Fibroblast of pulmonary artery (primary cell): ENCODE results near the gene AUP1.

Experiments
- DNase-seq: peaks from one replicate; pipeline ENCODE4 v3.0.0-alpha.2; 2010; ENCODE audit warnings: low read depth
- H3K4me3 ChIP-seq: replicated peaks from 2 replicates; pipeline ENCODE4 v1.5.1; 2011; ENCODE audit warnings: low read depth, mild to moderate bottlenecking, control low read depth, low read length, moderate library complexity
- TF ChIP-seq, protein P1 (sequence below): IDR thresholded peaks from 2 replicates; pipeline ENCODE4 v1.5.1; 2011; ENCODE audit warnings: mild to moderate bottlenecking, control low read depth, low read length, inconsistent platforms; ENCODE audit errors: missing control alignments

Gene AUP1, protein sequence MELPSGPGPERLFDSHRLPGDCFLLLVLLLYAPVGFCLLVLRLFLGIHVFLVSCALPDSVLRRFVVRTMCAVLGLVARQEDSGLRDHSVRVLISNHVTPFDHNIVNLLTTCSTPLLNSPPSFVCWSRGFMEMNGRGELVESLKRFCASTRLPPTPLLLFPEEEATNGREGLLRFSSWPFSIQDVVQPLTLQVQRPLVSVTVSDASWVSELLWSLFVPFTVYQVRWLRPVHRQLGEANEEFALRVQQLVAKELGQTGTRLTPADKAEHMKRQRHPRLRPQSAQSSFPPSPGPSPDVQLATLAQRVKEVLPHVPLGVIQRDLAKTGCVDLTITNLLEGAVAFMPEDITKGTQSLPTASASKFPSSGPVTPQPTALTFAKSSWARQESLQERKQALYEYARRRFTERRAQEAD

DNA sequence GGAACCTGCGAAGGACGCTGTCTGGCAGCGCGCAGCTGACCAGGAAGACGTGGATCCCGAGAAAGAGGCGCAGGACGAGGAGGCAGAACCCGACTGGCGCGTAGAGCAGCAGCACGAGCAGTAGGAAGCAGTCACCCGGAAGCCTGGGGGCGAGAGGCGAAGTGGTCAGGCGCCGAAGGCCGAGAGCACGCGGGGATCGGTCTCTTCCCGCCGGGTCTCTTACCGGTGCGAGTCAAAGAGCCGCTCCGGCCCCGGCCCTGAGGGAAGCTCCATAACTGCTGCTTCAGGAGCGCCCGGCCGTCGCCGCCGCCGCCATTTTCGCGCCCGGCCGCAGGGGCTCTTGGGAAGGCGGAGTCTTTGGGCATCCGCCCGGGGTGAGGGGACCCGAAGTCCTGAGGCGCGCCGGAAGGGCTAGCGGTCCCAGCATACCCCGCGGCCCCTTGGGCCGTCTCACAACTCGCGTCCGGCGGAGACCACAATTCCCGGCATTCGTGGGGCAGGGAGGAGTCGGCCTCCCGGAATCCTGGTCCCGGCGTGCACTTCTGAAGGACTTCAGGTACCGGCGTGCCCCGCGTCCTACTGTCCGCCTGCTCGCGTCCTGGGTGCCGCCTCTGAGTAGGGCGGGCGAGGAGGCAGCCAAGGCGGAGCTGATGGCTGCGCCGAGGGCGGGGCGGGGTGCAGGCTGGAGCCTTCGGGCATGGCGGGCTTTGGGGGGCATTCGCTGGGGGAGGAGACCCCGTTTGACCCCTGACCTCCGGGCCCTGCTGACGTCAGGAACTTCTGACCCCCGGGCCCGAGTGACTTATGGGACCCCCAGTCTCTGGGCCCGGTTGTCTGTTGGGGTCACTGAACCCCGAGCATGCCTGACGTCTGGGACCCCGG, at the start of gene AUP1, which contains the start of gene HTRA2:
AUP1 (minus strand) TSS at position 350 of the 882 bp plus-strand sequence; CDS start at position 273, 77 bp downstream.
HTRA2 (plus strand) TSS at position 577 of the 882 bp plus-strand sequence; CDS start at position 651, 74 bp downstream.
- TF ChIP-seq, protein P1, sequence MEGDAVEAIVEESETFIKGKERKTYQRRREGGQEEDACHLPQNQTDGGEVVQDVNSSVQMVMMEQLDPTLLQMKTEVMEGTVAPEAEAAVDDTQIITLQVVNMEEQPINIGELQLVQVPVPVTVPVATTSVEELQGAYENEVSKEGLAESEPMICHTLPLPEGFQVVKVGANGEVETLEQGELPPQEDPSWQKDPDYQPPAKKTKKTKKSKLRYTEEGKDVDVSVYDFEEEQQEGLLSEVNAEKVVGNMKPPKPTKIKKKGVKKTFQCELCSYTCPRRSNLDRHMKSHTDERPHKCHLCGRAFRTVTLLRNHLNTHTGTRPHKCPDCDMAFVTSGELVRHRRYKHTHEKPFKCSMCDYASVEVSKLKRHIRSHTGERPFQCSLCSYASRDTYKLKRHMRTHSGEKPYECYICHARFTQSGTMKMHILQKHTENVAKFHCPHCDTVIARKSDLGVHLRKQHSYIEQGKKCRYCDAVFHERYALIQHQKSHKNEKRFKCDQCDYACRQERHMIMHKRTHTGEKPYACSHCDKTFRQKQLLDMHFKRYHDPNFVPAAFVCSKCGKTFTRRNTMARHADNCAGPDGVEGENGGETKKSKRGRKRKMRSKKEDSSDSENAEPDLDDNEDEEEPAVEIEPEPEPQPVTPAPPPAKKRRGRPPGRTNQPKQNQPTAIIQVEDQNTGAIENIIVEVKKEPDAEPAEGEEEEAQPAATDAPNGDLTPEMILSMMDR: no peak
- peak; percentile 99 for DNase-seq
- peak within 1 kb of the TSS; percentile 98 for H3K4me3 ChIP-seq

DNA sequence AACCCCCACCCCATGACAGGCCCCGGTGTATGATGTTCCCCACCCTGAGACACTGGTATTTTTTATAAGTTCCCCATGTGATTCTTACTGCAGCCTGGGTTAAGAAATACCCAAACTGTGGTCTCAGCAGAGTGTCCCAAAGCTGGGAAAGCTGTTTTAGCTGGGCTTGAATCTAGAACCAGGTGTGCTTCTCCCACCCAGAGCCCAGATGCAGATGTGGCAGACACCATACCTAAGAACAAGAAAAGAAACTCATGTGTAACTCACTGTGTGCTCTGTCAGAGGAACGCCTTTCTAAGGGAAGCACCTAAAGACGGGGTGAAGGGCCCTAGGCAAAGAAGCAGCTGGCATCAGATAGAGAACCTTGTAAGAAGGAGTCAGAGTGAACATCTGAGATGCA, 48.9 kb upstream of the AUP1 start:
- TF ChIP-seq, protein P1: no peak
- no peak overlapping the region for H3K4me3 ChIP-seq
- DNase-seq: no peak

DNA sequence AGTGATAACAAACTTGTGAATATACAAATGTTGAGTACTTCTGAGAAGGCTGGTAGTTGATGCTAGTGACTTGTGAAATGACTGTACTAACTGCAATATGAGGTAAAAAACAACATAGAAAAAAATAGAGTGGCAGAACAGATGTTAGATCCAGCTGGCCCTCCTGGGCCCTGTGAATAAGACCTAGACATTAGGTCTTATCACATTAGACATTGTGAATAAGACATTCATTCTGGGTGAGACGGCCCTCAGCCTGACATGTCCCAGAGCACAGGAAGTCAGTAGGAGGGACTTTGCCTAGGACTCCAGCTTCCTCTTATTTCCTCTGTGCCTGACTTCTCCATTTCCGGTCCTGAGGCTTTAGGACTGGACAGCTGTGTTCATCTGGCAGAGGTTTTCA, 47.9 kb upstream of the AUP1 start:
- DNase-seq: peak; percentile 73
- H3K4me3 ChIP-seq: no peak overlapping the region
- TF ChIP-seq, protein P1: no peak

DNA sequence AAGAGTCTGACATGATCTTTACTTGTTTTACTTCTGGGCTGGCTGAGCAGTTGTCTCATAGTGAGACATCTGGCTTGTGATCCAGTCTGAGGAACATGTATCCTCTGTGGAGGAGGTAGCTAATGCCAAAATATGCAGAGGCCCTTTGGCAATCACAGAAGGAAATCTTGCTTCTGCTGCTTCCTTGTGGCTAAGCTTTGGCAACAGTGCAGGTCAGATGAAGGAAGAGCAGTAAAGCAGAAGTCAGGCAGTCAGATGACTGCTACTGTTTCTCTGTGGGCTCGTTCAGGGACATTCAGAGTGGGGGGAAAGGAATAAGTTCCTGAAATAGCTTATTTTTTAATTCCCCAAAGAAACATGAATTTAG, 47.3 kb upstream of the AUP1 start:
- TF ChIP-seq, protein P1: peak; percentile 18
- DNase-seq: peak; percentile 79
- H3K4me3 ChIP-seq: no peak overlapping the region

DNA sequence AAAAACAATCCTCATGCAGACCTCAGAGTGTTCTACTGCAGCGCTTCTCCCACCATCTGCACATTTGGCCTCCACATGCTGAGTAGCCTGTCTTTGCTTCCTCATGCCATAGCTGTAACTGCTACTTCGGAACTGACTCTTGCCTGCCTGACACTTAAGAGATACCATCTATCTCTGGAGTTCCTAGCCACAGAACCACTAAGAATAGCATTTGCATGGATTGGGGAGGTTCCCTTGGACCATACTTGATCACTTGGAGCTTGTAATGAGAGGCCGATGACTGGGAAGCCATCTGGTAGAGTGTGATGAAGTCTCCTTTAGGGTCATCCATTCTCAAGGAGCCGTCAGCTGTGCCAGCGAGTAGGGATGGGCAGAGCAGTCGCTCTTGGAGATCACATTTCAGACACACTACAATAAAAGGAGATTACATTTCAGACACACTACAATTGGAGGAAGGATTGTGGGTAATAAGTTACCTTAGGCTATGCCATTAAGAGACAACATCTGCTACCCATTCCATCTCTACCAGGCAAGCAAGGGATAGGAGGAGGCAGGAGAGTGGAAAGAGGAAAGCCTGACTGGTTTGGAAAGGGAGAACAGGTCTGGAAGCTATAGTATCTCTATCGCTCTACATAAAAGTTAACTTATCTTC, 46.8 kb upstream of the AUP1 start:
- TF ChIP-seq, protein P1: no peak
- no peak overlapping the region for H3K4me3 ChIP-seq
- no peak for DNase-seq

DNA sequence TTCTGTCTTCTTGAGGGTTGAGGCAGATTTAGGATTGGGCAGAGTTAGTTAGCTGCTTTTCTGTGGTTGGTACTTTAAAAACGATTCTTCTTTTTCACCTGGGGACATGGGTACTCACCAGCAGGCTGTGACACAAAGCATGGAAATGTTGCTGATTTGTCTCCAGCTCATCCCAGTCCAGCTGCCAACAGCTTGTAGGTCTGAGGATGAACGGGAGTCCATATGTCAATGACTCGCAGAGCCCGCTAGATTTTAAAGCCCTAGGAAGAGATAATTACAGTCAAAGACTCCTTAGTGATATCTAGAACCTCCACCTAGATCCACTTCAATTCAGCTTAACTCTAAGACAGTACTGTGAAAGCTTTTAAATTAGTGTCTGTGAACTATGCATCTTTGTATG, 45.8 kb upstream of the AUP1 start:
- no peak for DNase-seq
- TF ChIP-seq, protein P1: no peak
- H3K4me3 ChIP-seq: no peak overlapping the region
